Testis (tissue), 2 donors: Measurements from ENCODE around the gene PIM2.

Source experiments
- CTCF ChIP-seq, 3 experiments: fragments of 450-650 bp in 2 of 3; fragments of 200-600 bp in 1 of 3; sonication (generic) in 1 of 3; IDR thresholded peaks; one replicate each; pipeline ENCODE4 v1.5.1; 2016 to 2019; ENCODE audit warnings: antibody characterized with exemption in 3 of 3, mild to moderate bottlenecking in 2 of 3, moderate library complexity in 1 of 3
- POLR2A ChIP-seq: fragments of 450-650 bp; IDR thresholded peaks from one replicate; pipeline ENCODE4 v1.6.1; 2017; ENCODE audit warnings: antibody characterized with exemption, mild to moderate bottlenecking, moderate library complexity

GRCh38 chrX:48918301-48918642 is 552 bp downstream of the PIM2 start:
- TF ChIP-seq POLR2A (no peak), CTCF (IDR thresholded peaks at IDR 0.05) (no peak)
